K562 treated with DMSO at 1 percent for 24 hours (cell line): ENCODE measurements around the gene SLC25A29. TPM values are rescaled to one million over a fixed set of nuclear protein-coding genes. Genes with fewer than 3 reads are reported as not detected.

Experiments
- total RNA-seq: library from RNA; unstranded; fragments of 300-600 nt; gene quantifications from 2 replicates; pipeline ENCODE4 v1.2.3, GENCODE V29; 2022; ENCODE audit warnings: low read depth; ENCODE audit not compliant: insufficient read depth

Gene SLC25A29, protein sequence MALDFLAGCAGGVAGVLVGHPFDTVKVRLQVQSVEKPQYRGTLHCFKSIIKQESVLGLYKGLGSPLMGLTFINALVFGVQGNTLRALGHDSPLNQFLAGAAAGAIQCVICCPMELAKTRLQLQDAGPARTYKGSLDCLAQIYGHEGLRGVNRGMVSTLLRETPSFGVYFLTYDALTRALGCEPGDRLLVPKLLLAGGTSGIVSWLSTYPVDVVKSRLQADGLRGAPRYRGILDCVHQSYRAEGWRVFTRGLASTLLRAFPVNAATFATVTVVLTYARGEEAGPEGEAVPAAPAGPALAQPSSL
- 6.3 and 7.1 TPM in 2 replicates for total RNA-seq

DNA sequence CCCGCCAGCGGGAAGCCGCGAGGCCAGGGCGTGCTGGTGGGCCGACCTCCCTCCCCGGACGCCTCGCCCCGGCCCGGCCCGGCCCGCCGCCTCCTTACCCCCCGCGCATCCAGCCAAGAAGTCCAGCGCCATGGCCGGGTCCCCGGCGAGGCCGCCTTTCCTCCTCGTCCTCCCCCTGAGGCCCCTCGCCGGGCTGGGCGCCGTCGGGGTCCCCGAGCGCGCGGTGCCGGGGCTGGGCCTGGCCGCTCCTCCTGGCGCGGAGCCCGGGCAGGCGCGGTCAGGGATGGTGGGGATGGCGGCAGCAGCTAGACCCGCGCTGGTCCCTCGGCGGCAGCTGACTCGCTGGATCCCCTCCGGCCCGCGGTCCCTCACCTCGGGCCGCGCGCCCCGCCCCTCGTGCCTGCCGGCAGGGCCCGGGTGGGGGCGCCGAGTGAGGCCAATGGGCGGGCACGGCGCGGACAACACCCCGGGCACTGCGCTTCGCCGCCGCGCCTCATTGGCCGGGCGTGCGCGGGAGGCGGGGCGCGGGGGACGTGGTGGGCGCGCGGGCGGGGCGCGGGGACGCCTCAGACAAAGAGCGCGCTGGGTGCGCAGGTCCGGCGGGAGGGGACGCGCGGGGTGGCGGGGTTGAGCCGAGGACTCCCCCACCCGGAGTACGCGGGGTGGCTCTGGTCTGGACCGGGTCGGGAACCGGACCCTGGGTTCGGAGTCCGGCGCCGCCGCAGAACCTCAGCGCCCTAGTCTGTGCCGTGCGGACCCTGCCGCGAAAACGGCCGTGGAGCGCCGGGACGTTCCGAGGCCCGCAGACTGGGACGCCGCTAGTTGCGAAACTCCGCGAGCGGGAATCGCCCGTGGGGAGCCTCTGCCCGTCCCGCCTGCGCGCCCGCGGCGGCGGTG, at the start of gene SLC25A29:
TSS of gene SLC25A29 (minus strand) at position 344 of the 897 bp plus-strand sequence. CDS start at position 132, 212 bp downstream.

GRCh38 chr14:100323121-100323941, 17.1 kb upstream of the SLC25A29 start, which contains the start of gene SLC25A47:
Gene SLC25A47, plus strand, starts transcription at chr14:100323339. Its CDS starts 76 bp downstream, at chr14:100323415.

Other genes with a start within 250 kb of the SLC25A29 start
- 30.1 and 33.9 TPM in 2 replicates for gene EVL, start 241.0 kb downstream of the SLC25A29 start, total RNA-seq
- gene DEGS2, start 146.8 kb downstream of the SLC25A29 start, total RNA-seq: 3.5 and 4.0 TPM in 2 replicates
- 37.2 and 52.7 TPM in 2 replicates for gene YY1, start 67.3 kb downstream of the SLC25A29 start, total RNA-seq
- gene SLC25A47, start 16.9 kb upstream of the SLC25A29 start, total RNA-seq: not detected in 2 replicates
- 17.1 and 18.4 TPM in 2 replicates for gene WDR25, start 70.0 kb upstream of the SLC25A29 start, total RNA-seq